ENCODE data around the gene CPLX3. TPM values are rescaled to one million over a fixed set of nuclear protein-coding genes. Genes with fewer than 3 reads are reported as not detected.

Gene CPLX3
- total RNA-seq, 1 experiment from 2014 or later: not detected

GRCh38 chr15:74835312-74835823 is 8.9 kb downstream of the CPLX3 start:
- no peak overlapping the region for H3K9ac ChIP-seq (ENCODE audit: extremely low read depth, insufficient read length, low read length)
- no peaks in the 10 kb centered on the region for H3K79me2 ChIP-seq (ENCODE audit: insufficient read depth, low read length)
- peak overlapping the region; percentile 26 to 90 (median 86); a peak in 3 of 7 replicates for H3K27ac Mint-ChIP-seq
- no peak overlapping the region for H3K4me2 ChIP-seq (ENCODE audit: insufficient read depth, insufficient read length, low read length)
- H2BK20ac ChIP-seq (ENCODE audit: low read depth, low read length, poor library complexity, severe bottlenecking): no peak overlapping the region
- no peak overlapping the region for H3K4ac ChIP-seq (ENCODE audit: low read depth, low read length)
- peaks cover 3% of the 10 kb centered on the region for H4K20me1 ChIP-seq (ENCODE audit: control insufficient read depth, insufficient read depth, insufficient read length)
- peak; percentile 94 for DNase-seq
- no peaks in the 10 kb centered on the region for H3K23me2 ChIP-seq (ENCODE audit: insufficient read length, low read depth, low read length, poor library complexity, severe bottlenecking)
- no peak overlapping the region for H2BK5ac ChIP-seq (ENCODE audit: insufficient read length, low read length)
- no peak overlapping the region for H3K4me3 Mint-ChIP-seq
- no peaks in the 10 kb centered on the region for H3K79me1 ChIP-seq (ENCODE audit: insufficient read depth, low read depth, low read length, poor library complexity, severe bottlenecking)
- WGBS (ENCODE audit: extremely low coverage, insufficient read length, low lambda C conversion rate): no CpG with 5 or more reads among the region's 5 CpGs
- H2AFZ ChIP-seq (ENCODE audit: low read length): no peak overlapping the region
- no peak overlapping the region for H2BK12ac ChIP-seq (ENCODE audit: insufficient read length, low read depth, low read length)
- H3K9me3 Mint-ChIP-seq: no peaks in the 10 kb centered on the region
- no peaks in the 10 kb centered on the region for H3K27me3 ChIP-seq (ENCODE audit: insufficient read depth, low read length)
- H3T11ph ChIP-seq (ENCODE audit: low read length): no peak overlapping the region
- H3K9me3 ChIP-seq (ENCODE audit: control insufficient read depth, low read depth, low read length): no peaks in the 10 kb centered on the region
- peaks cover 6 to 23% of the 10 kb centered on the region in 2 experiments; a peak in 2 of 4 replicates for H3K4me1 Mint-ChIP-seq
- no peak overlapping the region for H2AK5ac ChIP-seq (ENCODE audit: insufficient read length, low read length)
- H3K27ac ChIP-seq (ENCODE audit: insufficient read length, low read depth, low read length): no peak overlapping the region
- H3K27me3 Mint-ChIP-seq (ENCODE audit: low read depth): peaks cover 7% of the 10 kb centered on the region
- no peak overlapping the region for H3K56ac ChIP-seq (ENCODE audit: insufficient read length, low read depth, low read length)
- TF ChIP-seq CTCF (conservative IDR thresholded peaks at IDR 0.05): peak; percentile 98
- H3K18ac ChIP-seq (ENCODE audit: insufficient read length, low read depth, low read length): no peak overlapping the region
- no peaks in the 10 kb centered on the region for H3K4me1 ChIP-seq (ENCODE audit: insufficient read depth, low read length)
- H3K36me3 Mint-ChIP-seq (ENCODE audit: insufficient read depth in 1 of 3, low read depth in 3 of 3): peaks cover 3 to 26% (median 19%) of the 10 kb centered on the region in 3 experiments
- H3K14ac ChIP-seq (ENCODE audit: insufficient read depth, low read length): no peak overlapping the region
- no peak overlapping the region for H4K8ac ChIP-seq (replicated peaks; ENCODE audit: insufficient read length, low read depth, low read length)
- no peak overlapping the region for H2BK15ac ChIP-seq (ENCODE audit: low read depth, low read length)
- H4K5ac ChIP-seq (ENCODE audit: insufficient read length, low read depth, low read length): no peak overlapping the region
- H3K23ac ChIP-seq (ENCODE audit: insufficient read length, low read depth, low read length): no peak overlapping the region
- no peak overlapping the region for H2BK120ac ChIP-seq (ENCODE audit: low read depth, low read length, poor library complexity, severe bottlenecking)
- no peak overlapping the region for H4K91ac ChIP-seq (ENCODE audit: insufficient read length, low read depth, low read length)

Measured in H9 (cell line).